OCI-LY7 (cell line): ENCODE data around the gene ANKRD18A. TPM values are rescaled to one million over a fixed set of nuclear protein-coding genes. Genes with fewer than 3 reads are reported as not detected.

Experiments used
- BruUV-seq: library from RNA; stranded (reverse); fragments of 400-500 nt; replicated peaks from 2 replicates; lab custom pipeline; 2021; lab: Mats Ljungman, UMichigan
- CTCF ChIA-PET: fragments of 300-600 bp; sonication (Branson Sonifier 250); formaldehyde crosslinking; loops from one replicate; lab custom pipeline; 2022; ENCODE audit warnings: antibody characterized with exemption; ENCODE audit not compliant: unreplicated experiment; lab: Charles Lee
- POLR2A ChIA-PET: fragments of 300-600 bp; sonication (Branson Sonifier 250); formaldehyde crosslinking; loops from one replicate; lab custom pipeline; 2022; ENCODE audit warnings: antibody characterized with exemption; lab: Charles Lee
- DNase-seq: peaks from one replicate; pipeline ENCODE4 v3.0.0-alpha.2; 2015; ENCODE audit warnings: low spot score
- H2AFZ ChIP-seq: fragments of 200-600 bp; sonication (generic), shearing (Covaris generic); 2 replicates; pipeline ENCODE4 v1.6.1; 2014; ENCODE audit warnings: mild to moderate bottlenecking, antibody characterized with exemption, low read length, moderate library complexity
- H3K27ac ChIP-seq: fragments of 200-600 bp; sonication (generic); 2 replicates; pipeline ENCODE4 v1.5.1; 2014; ENCODE audit warnings: mixed run types, low read depth, mild to moderate bottlenecking, moderate library complexity, low read length, inconsistent platforms; ENCODE audit not compliant: poor library complexity, severe bottlenecking
- H3K36me3 ChIP-seq: fragments of 200-600 bp; sonication (generic); 2 replicates; pipeline ENCODE4 v1.6.1; 2014; ENCODE audit warnings: mild to moderate bottlenecking, antibody characterized with exemption, low read length, moderate library complexity, mixed read lengths; ENCODE audit not compliant: insufficient read depth
- H3K4me1 ChIP-seq: fragments of 200-600 bp; sonication (generic); 2 replicates; pipeline ENCODE4 v1.5.1; 2014; ENCODE audit warnings: mild to moderate bottlenecking, low read length; ENCODE audit not compliant: insufficient read depth, poor library complexity, severe bottlenecking
- H3K4me2 ChIP-seq: fragments of 200-600 bp; sonication (generic); 2 replicates; pipeline ENCODE4 v1.6.1; 2014; ENCODE audit warnings: mild to moderate bottlenecking, low read length
- H3K4me3 ChIP-seq: fragments of 200-600 bp; sonication (generic); 2 replicates; pipeline ENCODE4 v1.5.1; 2014; ENCODE audit warnings: mild to moderate bottlenecking, low read depth, low read length; ENCODE audit not compliant: poor library complexity, severe bottlenecking
- H3K79me2 ChIP-seq: fragments of 200-600 bp; sonication (generic); 2 replicates; pipeline ENCODE4 v1.6.1; 2016; ENCODE audit warnings: low read depth, mild to moderate bottlenecking, low read length, moderate library complexity, mixed read lengths; ENCODE audit not compliant: insufficient read depth
- H3K9me2 ChIP-seq: fragments of 200-600 bp; sonication (generic); 2 replicates; pipeline ENCODE4 v1.6.1; 2016; ENCODE audit warnings: mild to moderate bottlenecking, low read length, mixed read lengths; ENCODE audit not compliant: insufficient read depth
- H3K9me3 ChIP-seq: fragments of 200-600 bp; sonication (generic); 2 replicates; pipeline ENCODE4 v1.6.1; 2014; ENCODE audit warnings: mild to moderate bottlenecking, mixed run types, low read length, mixed read lengths
- H4K20me1 ChIP-seq: fragments of 200-600 bp; sonication (generic); 2 replicates; pipeline ENCODE4 v1.6.1; 2014; ENCODE audit warnings: mild to moderate bottlenecking, antibody characterized with exemption, low read length, moderate library complexity, mixed read lengths; ENCODE audit not compliant: insufficient read depth
- CTCF ChIP-seq: fragments of 200-600 bp; sonication (generic); conservative IDR thresholded peaks from 2 replicates; pipeline ENCODE4 v1.5.1; 2014; ENCODE audit warnings: mild to moderate bottlenecking, antibody characterized with exemption, low read length, moderate library complexity, mixed read lengths
- EZH2phosphoT487 ChIP-seq: fragments of 200-600 bp; sonication (generic); IDR thresholded peaks from 2 replicates; pipeline ENCODE4 v1.6.1; 2018; ENCODE audit warnings: low read depth, borderline replicate concordance, mild to moderate bottlenecking, mixed run types, antibody characterized with exemption, low read length, moderate library complexity, mixed read lengths
- intact Hi-C: fragments of 100-400 bp; cut with micrococcal nuclease; formaldehyde crosslinking; loops from one replicate; pipeline ENCODE4 v1.10.0; 2022; ENCODE audit not compliant: unreplicated experiment
- total RNA-seq, 2 experiments: library from RNA; depleted of rRNA in 1 of 2; stranded (reverse); fragments of >200 nt in 1 of 2; shearing (Covaris generic) in 1 of 2; gene quantifications; 2 replicates each; pipeline ENCODE4 v1.2.3, GENCODE V29; 2014 to 2022

The ANKRD18A gene
- total RNA-seq, 2 experiments from 2014 or later, result not detected

- ChIA-PET CTCF (no interaction called here), POLR2A (no interaction called here)
- TF ChIP-seq EZH2phosphoT487, result no peak
- TF ChIP-seq CTCF, result no peak
- Histone ChIP-seq H2AFZ (no peak overlapping the region), H3K4me2 (no peak overlapping the region), H3K4me1 (no peaks in the 10 kb centered on the region), H3K79me2 (no peaks in the 10 kb centered on the region), H4K20me1 (no peaks in the 10 kb centered on the region), H3K27ac (no peak overlapping the region), H3K9me2 (no peaks in the 10 kb centered on the region), H3K36me3 (no peaks in the 10 kb centered on the region), H3K4me3 (no peak overlapping the region), H3K9me3 (no peaks in the 10 kb centered on the region)
- intact Hi-C loops, result no loop called here
- DNase-seq, result no peak
- BruUV-seq, result no TSS peak
Observed at GRCh38 chr9:38652486-38652885, 32.1 kb upstream of the ANKRD18A start.

- H4K20me1 ChIP-seq, result no peaks in the 10 kb centered on the region
- H3K9me3 ChIP-seq, result no peaks in the 10 kb centered on the region
- H3K4me3 ChIP-seq, result no peak overlapping the region
- CTCF ChIA-PET, result no interaction called here
- H3K79me2 ChIP-seq, result no peaks in the 10 kb centered on the region
- no peak overlapping the region for H2AFZ ChIP-seq
- no peak overlapping the region for H3K27ac ChIP-seq
- TF ChIP-seq CTCF (no peak), EZH2phosphoT487 (no peak)
- POLR2A ChIA-PET, result no interaction called here
- no peaks in the 10 kb centered on the region for H3K4me1 ChIP-seq
- no peak overlapping the region for H3K4me2 ChIP-seq
- intact Hi-C loops, result no loop called here
- H3K36me3 ChIP-seq, result no peaks in the 10 kb centered on the region
- no TSS peak for BruUV-seq
- H3K9me2 ChIP-seq, result no peaks in the 10 kb centered on the region
- no peak for DNase-seq
Observed at GRCh38 chr9:38652044-38652443, 31.6 kb upstream of the ANKRD18A start.

- POLR2A ChIA-PET, result no interaction called here
- Histone ChIP-seq H3K4me3 (no peak overlapping the region), H3K9me3 (no peaks in the 10 kb centered on the region), H4K20me1 (no peaks in the 10 kb centered on the region), H3K36me3 (no peaks in the 10 kb centered on the region), H3K9me2 (no peaks in the 10 kb centered on the region), H3K4me2 (no peak overlapping the region), H2AFZ (no peak overlapping the region), H3K4me1 (no peaks in the 10 kb centered on the region), H3K27ac (no peak overlapping the region), H3K79me2 (no peaks in the 10 kb centered on the region)
- BruUV-seq, result no TSS peak
- no peak for DNase-seq
- intact Hi-C loops, result no loop called here
- CTCF ChIA-PET, result no interaction called here
- TF ChIP-seq EZH2phosphoT487 (no peak), CTCF (no peak)
Observed at GRCh38 chr9:38651400-38652042, 31.1 kb upstream of the ANKRD18A start.
